Gastrocnemius medialis (tissue), 4 donors: ENCODE data around the gene TIGD3. TPM values are rescaled to one million over a fixed set of nuclear protein-coding genes. Genes with fewer than 3 reads are reported as not detected.

ENCODE experiments used
- ATAC-seq, 2 donors: fragments of 150-250 bp; one replicate each; pipeline ENCODE4 v1.9.1; 2016
- DNase-seq, 2 donors: peaks; one replicate each; pipeline ENCODE4 v3.0.0-alpha.2; 2019
- H3K27ac ChIP-seq, 4 donors: fragments of 200-600 bp; sonication (generic); 1 replicate in 1 of 4; 2 replicates in 3 of 4; pipeline ENCODE4 v1.5.1; 2016 to 2018; ENCODE audit warnings: mild to moderate bottlenecking in 2 of 4, moderate library complexity in 1 of 4
- H3K27me3 ChIP-seq, 3 donors: fragments of 200-600 bp; sonication (generic) in 2 of 3; 1 replicate in 1 of 3; 2 replicates in 2 of 3; pipeline versions ENCODE4 v1.5.1 to v1.6.0; 2016 to 2019; ENCODE audit warnings: mild to moderate bottlenecking in 1 of 3, moderate library complexity in 1 of 3
- H3K36me3 ChIP-seq, 2 donors: fragments of 200-600 bp; sonication (generic) in 1 of 2; one replicate each; pipeline ENCODE4 v1.5.1; 2017 to 2018
- H3K4me1 ChIP-seq, 2 donors: fragments of 200-600 bp; sonication (generic) in 1 of 2; one replicate each; pipeline ENCODE4 v1.5.1; 2016 to 2017; ENCODE audit warnings: mild to moderate bottlenecking in 2 of 2
- H3K4me3 ChIP-seq, 4 donors: fragments of 200-600 bp; sonication (generic) in 3 of 4; 1 replicate in 1 of 4; 2 replicates in 3 of 4; pipeline ENCODE4 v1.5.1; 2016 to 2019; ENCODE audit warnings: mild to moderate bottlenecking in 2 of 4
- H3K9me3 ChIP-seq, 3 donors: fragments of 200-600 bp; sonication (generic) in 2 of 3; 1 replicate in 1 of 3; 2 replicates in 2 of 3; pipeline ENCODE4 v1.5.1; 2016 to 2019
- CTCF ChIP-seq, 5 experiments: fragments of 450-650 bp in 3 of 5; fragments of 200-600 bp in 2 of 5; sonication (generic) in 2 of 5; IDR thresholded peaks in 4 of 5; conservative IDR thresholded peaks in 1 of 5; 1 replicate in 4 of 5; 2 replicates in 1 of 5; pipeline ENCODE4 v1.5.1; 2016 to 2019; ENCODE audit warnings: antibody characterized with exemption in 5 of 5, mild to moderate bottlenecking in 3 of 5, moderate library complexity in 3 of 5
- POLR2A ChIP-seq, 2 donors: fragments of 450-650 bp; IDR thresholded peaks; one replicate each; pipeline ENCODE4 v1.6.1; 2017; ENCODE audit warnings: antibody characterized with exemption in 2 of 2, mild to moderate bottlenecking in 2 of 2, moderate library complexity in 2 of 2
- in situ Hi-C, 4 donors: fragments of 200-750 bp; cut with MboI; loops; one replicate each; pipeline versions ENCODE4 v1.15.0 to v1.8.0; 2017; ENCODE audit warnings: low sequenced_read_pairs in 4 of 4
- intact Hi-C: fragments of 100-400 bp; cut with DNase I; formaldehyde crosslinking; loops from one replicate; pipeline ENCODE4 v1.15.1; 2023; ENCODE audit warnings: low total_unique reads
- total RNA-seq, 4 donors: library from RNA; depleted of rRNA; stranded (reverse); fragments of >200 nt; gene quantifications; one replicate each; pipeline versions ENCODE4 v1.1.0 to v1.2.3, GENCODE V29; 2016

The TIGD3 gene
- total RNA-seq, 4 donors from 2014 or later: 0.16 to 0.71 (median 0.48) TPM

GRCh38 chr11:65404638-65405339, 50.2 kb downstream of the TIGD3 start:
- Histone ChIP-seq H3K4me3 (no peak overlapping the region), H3K27ac (peak overlapping the region in 3 of 4 donors; percentile 61 to 69 (median 62)), H3K9me3 (no peaks in the 10 kb centered on the region), H3K27me3 (no peaks in the 10 kb centered on the region), H3K4me1 (no peaks in the 10 kb centered on the region), H3K36me3 (peaks cover 0 to 71% of the 10 kb centered on the region in 2 donors)
- peak in 1 of 2 donors; percentile 26 for TF ChIP-seq POLR2A (IDR thresholded peaks at IDR 0.05)
- no peak for TF ChIP-seq CTCF (IDR thresholded peaks at IDR 0.05 in 4 of 5, conservative IDR thresholded peaks at IDR 0.05 in 1 of 5)
- no peak for DNase-seq
- intact Hi-C loops (no loop called here), in situ Hi-C loops (no loop called here)
- ATAC-seq: peak in 1 of 2 donors; percentile 37

Other genes starting within 250 kb of the TIGD3 start
- 10 to 100 TPM in 2 of 4 donors, 1 to 10 TPM in 2; 7.3 to 18.4 (median 11.0) TPM for gene TM7SF2, start 242.9 kb upstream of the TIGD3 start, total RNA-seq
- gene ZNHIT2, start 237.1 kb upstream of the TIGD3 start, total RNA-seq: 10 to 100 TPM; 10.3 to 30.7 (median 24.1) TPM
- 100 to 1,000 TPM; 353 to 521 (median 436) TPM for gene FAU, start 232.6 kb upstream of the TIGD3 start, total RNA-seq
- gene MRPL49, start 232.4 kb upstream of the TIGD3 start, total RNA-seq: 10 to 100 TPM; 54.9 to 76.5 (median 63.6) TPM
- gene SYVN1, start 220.2 kb upstream of the TIGD3 start, total RNA-seq: 10 to 100 TPM; 24.6 to 77.5 (median 37.3) TPM
- not detected for gene SPDYC, start 184.5 kb upstream of the TIGD3 start, total RNA-seq
- 100 to 1,000 TPM in 2 of 4 donors, 10 to 100 TPM in 2; 52.7 to 153 (median 106) TPM for gene CAPN1, start 172.8 kb upstream of the TIGD3 start, total RNA-seq
- 1 to 10 TPM; 2.9 to 9.2 (median 6.9) TPM for gene POLA2, start 92.8 kb upstream of the TIGD3 start, total RNA-seq
- gene CDC42EP2, start 39.9 kb upstream of the TIGD3 start, total RNA-seq: 10 to 100 TPM in 1 of 4 donors, 1 to 10 TPM in 3; 5.0 to 11.6 (median 5.6) TPM
- gene DPF2, start 20.9 kb upstream of the TIGD3 start, total RNA-seq: 10 to 100 TPM; 22.4 to 46.4 (median 36.1) TPM
- 10 to 100 TPM in 1 of 4 donors, 1 to 10 TPM in 3; 2.6 to 12.4 (median 5.6) TPM for gene SLC25A45, start 27.9 kb downstream of the TIGD3 start, total RNA-seq
- 10 to 100 TPM; 11.5 to 51.7 (median 20.1) TPM for gene FRMD8, start 31.9 kb downstream of the TIGD3 start, total RNA-seq
- 100 to 1,000 TPM in 1 of 4 donors, 10 to 100 TPM in 3; 24.1 to 472 (median 32.8) TPM for gene NEAT1, start 68.0 kb downstream of the TIGD3 start, total RNA-seq
- 1,000 to 10,000 TPM in 3 of 4 donors, 100 to 1,000 TPM in 1; 874 to 6,745 (median 1,938) TPM for gene MALAT1, start 144.3 kb downstream of the TIGD3 start, total RNA-seq
- 100 to 1,000 TPM; 120 to 162 (median 133) TPM for gene SCYL1, start 170.3 kb downstream of the TIGD3 start, total RNA-seq
- 10 to 100 TPM; 18.5 to 56.6 (median 35.6) TPM for gene LTBP3, start 203.6 kb downstream of the TIGD3 start, total RNA-seq
- gene ZNRD2, start 215.7 kb downstream of the TIGD3 start, total RNA-seq: 10 to 100 TPM; 54.7 to 99.4 (median 75.3) TPM
- 100 to 1,000 TPM in 3 of 4 donors, 10 to 100 TPM in 1; 86.6 to 154 (median 119) TPM for gene FAM89B, start 217.8 kb downstream of the TIGD3 start, total RNA-seq
- gene EHBP1L1, start 221.3 kb downstream of the TIGD3 start, total RNA-seq: 100 to 1,000 TPM; 191 to 374 (median 250) TPM
- gene KCNK7, start 241.0 kb downstream of the TIGD3 start, total RNA-seq: 10 to 100 TPM in 1 of 4 donors, under 1 TPM in 1, not detected in 2; 0.39 to 18.6 TPM